ENCODE data around the gene TMEM238.

The TMEM238 gene

GRCh38 chr19:55377356-55378131 is 6.5 kb downstream of the TMEM238 start:
- no peaks in the 10 kb centered on the region for H3K79me2 ChIP-seq
- no peaks in the 10 kb centered on the region for H3K36me3 ChIP-seq (ENCODE audit: control insufficient read depth, insufficient read depth, low read length)
- H3K4me3 ChIP-seq (ENCODE audit: low read depth, low read length) = no peak overlapping the region
- no peak overlapping the region for H2AFZ ChIP-seq
- H3K27me3 ChIP-seq (ENCODE audit: control insufficient read depth, insufficient read depth, low read length) = no peaks in the 10 kb centered on the region
- H3K4me2 ChIP-seq (ENCODE audit: low read length) = no peak overlapping the region
- no peak overlapping the region for H3K27ac ChIP-seq
- TF ChIP-seq, protein P1, sequence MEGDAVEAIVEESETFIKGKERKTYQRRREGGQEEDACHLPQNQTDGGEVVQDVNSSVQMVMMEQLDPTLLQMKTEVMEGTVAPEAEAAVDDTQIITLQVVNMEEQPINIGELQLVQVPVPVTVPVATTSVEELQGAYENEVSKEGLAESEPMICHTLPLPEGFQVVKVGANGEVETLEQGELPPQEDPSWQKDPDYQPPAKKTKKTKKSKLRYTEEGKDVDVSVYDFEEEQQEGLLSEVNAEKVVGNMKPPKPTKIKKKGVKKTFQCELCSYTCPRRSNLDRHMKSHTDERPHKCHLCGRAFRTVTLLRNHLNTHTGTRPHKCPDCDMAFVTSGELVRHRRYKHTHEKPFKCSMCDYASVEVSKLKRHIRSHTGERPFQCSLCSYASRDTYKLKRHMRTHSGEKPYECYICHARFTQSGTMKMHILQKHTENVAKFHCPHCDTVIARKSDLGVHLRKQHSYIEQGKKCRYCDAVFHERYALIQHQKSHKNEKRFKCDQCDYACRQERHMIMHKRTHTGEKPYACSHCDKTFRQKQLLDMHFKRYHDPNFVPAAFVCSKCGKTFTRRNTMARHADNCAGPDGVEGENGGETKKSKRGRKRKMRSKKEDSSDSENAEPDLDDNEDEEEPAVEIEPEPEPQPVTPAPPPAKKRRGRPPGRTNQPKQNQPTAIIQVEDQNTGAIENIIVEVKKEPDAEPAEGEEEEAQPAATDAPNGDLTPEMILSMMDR (IDR thresholded peaks at IDR 0.05) = no peak
- H3K4me1 ChIP-seq = no peaks in the 10 kb centered on the region
- H3K9ac ChIP-seq = no peak overlapping the region
- H3K9me3 ChIP-seq (ENCODE audit: control insufficient read depth, low read length) = no peaks in the 10 kb centered on the region

DNA sequence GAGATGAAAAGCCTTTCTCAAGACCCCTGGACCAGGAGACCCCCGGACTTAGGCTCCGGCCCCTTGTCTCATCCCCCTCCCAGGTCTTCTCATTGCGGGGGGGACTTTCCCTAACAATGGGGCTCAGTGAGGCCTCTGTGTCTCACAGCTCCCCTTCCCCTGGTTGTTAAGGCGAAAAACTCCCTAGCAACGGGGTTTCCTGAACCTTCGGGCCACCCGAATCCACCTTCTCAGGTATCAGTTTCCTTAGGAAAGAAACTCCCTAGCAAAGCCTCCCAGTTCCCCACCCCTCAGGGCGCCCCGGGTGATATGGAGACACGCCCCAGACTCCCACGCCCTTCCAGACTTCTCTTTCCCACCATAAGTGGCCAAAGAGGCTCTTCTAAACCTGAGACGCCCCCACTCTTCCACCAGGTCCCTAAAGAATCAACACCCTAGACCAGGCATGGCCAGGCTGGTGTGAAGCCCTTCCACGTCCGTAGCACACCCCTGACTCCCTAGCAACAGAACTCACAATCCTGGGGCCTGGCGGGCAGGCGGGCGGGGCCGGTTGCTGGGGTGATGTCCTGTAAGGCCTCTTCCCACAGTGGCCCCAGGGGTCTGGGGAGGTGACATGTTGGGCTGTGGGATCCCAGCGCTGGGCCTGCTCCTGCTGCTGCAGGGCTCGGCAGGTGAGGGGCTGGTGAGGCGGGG is 7.7 kb downstream of the TMEM238 start, which contains the start of gene TMEM190:
Gene TMEM190 (plus strand): TSS at position 586 of the 693 bp plus-strand sequence. CDS start 28 bp downstream, at position 614.
- Histone ChIP-seq H3K36me3 (ENCODE audit: control insufficient read depth, insufficient read depth, low read length) (no peaks in the 10 kb centered on the region), H3K9ac (no peak within 1 kb of the TSS), H2AFZ (no peak within 1 kb of the TSS), H3K4me1 (no peaks in the 10 kb centered on the region), H3K79me2 (no peaks in the 10 kb centered on the region), H3K27ac (no peak within 1 kb of the TSS), H3K4me2 (ENCODE audit: low read length) (no peak within 1 kb of the TSS), H3K4me3 (ENCODE audit: low read depth, low read length) (no peak within 1 kb of the TSS), H3K27me3 (ENCODE audit: control insufficient read depth, insufficient read depth, low read length) (no peaks in the 10 kb centered on the region), H3K9me3 (ENCODE audit: control insufficient read depth, low read length) (no peaks in the 10 kb centered on the region)
- TF ChIP-seq, protein P1 (IDR thresholded peaks at IDR 0.05) = no peak

- no peaks in the 10 kb centered on the region for H3K9me3 ChIP-seq (ENCODE audit: control insufficient read depth, low read length)
- H3K79me2 ChIP-seq = no peaks in the 10 kb centered on the region
- H3K27me3 ChIP-seq (ENCODE audit: control insufficient read depth, insufficient read depth, low read length) = peaks cover 6% of the 10 kb centered on the region
- no peaks in the 10 kb centered on the region for H3K4me1 ChIP-seq
- no peak overlapping the region for H3K27ac ChIP-seq
- no peak overlapping the region for H3K4me2 ChIP-seq (ENCODE audit: low read length)
- TF ChIP-seq, protein P1 (IDR thresholded peaks at IDR 0.05) = no peak
- no peak overlapping the region for H3K9ac ChIP-seq
- H3K4me3 ChIP-seq (ENCODE audit: low read depth, low read length) = no peak overlapping the region
- H2AFZ ChIP-seq = no peak overlapping the region
- H3K36me3 ChIP-seq (ENCODE audit: control insufficient read depth, insufficient read depth, low read length) = no peaks in the 10 kb centered on the region
Measured at GRCh38 chr19:55373993-55374757, 9.9 kb downstream of the TMEM238 start.

DNA sequence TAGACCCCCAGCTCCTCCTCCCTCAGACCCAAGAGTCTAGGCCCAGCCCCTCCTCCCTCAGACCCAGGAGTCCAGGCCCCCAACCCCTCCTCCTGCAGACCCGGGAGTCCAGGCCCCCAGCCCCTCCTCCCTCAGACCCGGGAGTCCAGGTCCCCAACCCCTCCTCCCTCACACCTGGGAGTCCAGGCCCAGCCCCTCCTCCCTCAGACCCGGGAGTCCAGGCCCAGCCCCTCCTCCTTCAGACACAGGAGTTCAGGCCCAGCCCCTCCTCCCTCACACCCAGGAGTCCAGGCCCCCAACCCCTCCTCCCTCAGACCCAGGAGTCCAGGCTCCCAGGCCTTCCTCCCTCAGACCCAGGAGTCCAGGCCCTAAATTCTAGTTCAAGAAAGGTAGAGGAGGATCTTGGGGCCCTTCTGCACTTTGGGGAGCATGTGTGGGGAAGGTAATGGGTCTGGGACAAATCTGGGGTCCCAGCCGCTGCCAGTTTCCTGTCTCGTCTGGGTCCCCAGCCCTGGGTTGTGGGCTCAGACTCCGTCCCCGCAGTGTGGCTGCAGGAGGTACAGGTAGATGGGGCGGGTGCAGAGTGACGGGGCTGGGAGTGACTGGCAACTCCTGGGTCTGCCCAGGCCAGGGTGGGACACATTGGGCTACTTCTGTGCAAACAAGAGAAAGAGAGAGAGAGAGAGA is 10.6 kb downstream of the TMEM238 start:
- Histone ChIP-seq H3K4me1 (no peaks in the 10 kb centered on the region), H3K36me3 (ENCODE audit: control insufficient read depth, insufficient read depth, low read length) (no peaks in the 10 kb centered on the region), H3K27ac (no peak overlapping the region), H3K4me2 (ENCODE audit: low read length) (no peak overlapping the region), H3K79me2 (no peaks in the 10 kb centered on the region), H3K9ac (no peak overlapping the region), H2AFZ (no peak overlapping the region), H3K4me3 (ENCODE audit: low read depth, low read length) (no peak overlapping the region), H3K9me3 (ENCODE audit: control insufficient read depth, low read length) (no peaks in the 10 kb centered on the region), H3K27me3 (ENCODE audit: control insufficient read depth, insufficient read depth, low read length) (peaks cover 10% of the 10 kb centered on the region)
- TF ChIP-seq, protein P1 (IDR thresholded peaks at IDR 0.05) = no peak
